Epithelial cell of proximal tubule (primary cell): ENCODE data around the gene COL23A1. TPM values are rescaled to one million over a fixed set of nuclear protein-coding genes. Genes with fewer than 3 reads are reported as not detected.

ENCODE experiments used
- DNase-seq: peaks from one replicate; pipeline ENCODE4 v3.0.0-alpha.2; 2011; ENCODE audit warnings: low read depth
- H3K4me3 ChIP-seq: 2 replicates; pipeline ENCODE4 v1.5.1; 2011; ENCODE audit warnings: low read depth, mild to moderate bottlenecking, low read length
- CTCF ChIP-seq: conservative IDR thresholded peaks from 2 replicates; pipeline ENCODE4 v1.5.1; 2012; ENCODE audit warnings: low read depth, mild to moderate bottlenecking, low read length
- total RNA-seq: library from RNA; depleted of rRNA; stranded (reverse); fragments of >200 nt; gene quantifications from 2 replicates; pipeline ENCODE4 v1.2.3, GENCODE V29; 2015

COL23A1 gene
- total RNA-seq, 1 donor from 2014 or later = not detected

GRCh38 chr5:178555771-178556211 is 34.4 kb downstream of the COL23A1 start:
- no peak overlapping the region for H3K4me3 ChIP-seq
- no peak for TF ChIP-seq CTCF
- no peak for DNase-seq

- no peak overlapping the region for H3K4me3 ChIP-seq
- no peak for DNase-seq
- no peak for TF ChIP-seq CTCF
These were observed 35.2 kb downstream of the COL23A1 start for GRCh38 chr5:178555005-178555404.

GRCh38 chr5:178554311-178554710 is 35.9 kb downstream of the COL23A1 start:
- TF ChIP-seq CTCF = no peak
- no peak for DNase-seq
- H3K4me3 ChIP-seq = no peak overlapping the region

GRCh38 chr5:178553517-178553916 is 36.7 kb downstream of the COL23A1 start:
- H3K4me3 ChIP-seq = no peak overlapping the region
- DNase-seq = no peak
- no peak for TF ChIP-seq CTCF

GRCh38 chr5:178551468-178551867 is 38.7 kb downstream of the COL23A1 start:
- TF ChIP-seq CTCF = no peak
- DNase-seq = no peak
- no peak overlapping the region for H3K4me3 ChIP-seq

GRCh38 chr5:178551059-178551458 is 39.1 kb downstream of the COL23A1 start:
- H3K4me3 ChIP-seq = no peak overlapping the region
- DNase-seq = no peak
- TF ChIP-seq CTCF = peak; percentile 56

- TF ChIP-seq CTCF = no peak
- no peak for DNase-seq
These were observed 41.4 kb downstream of the COL23A1 start for GRCh38 chr5:178548746-178549145.

More at GRCh38 chr5:178548746-178549145, 41.4 kb downstream of the COL23A1 start:
- H3K4me3 ChIP-seq = no peak overlapping the region
